Right renal pelvis (tissue), 4 donors: ENCODE measurements around the gene ZGPAT. TPM values are rescaled to one million over a fixed set of nuclear protein-coding genes. Genes with fewer than 3 reads are reported as not detected.
"Not testable (repeated sequence)": the region's sequence is repeated elsewhere in the genome, so short reads cannot be mapped to it uniquely, and the experiment has no call there.

ENCODE experiments used
- DNase-seq, 4 donors: peaks; one replicate each; pipeline ENCODE4 v3.0.0-alpha.2; 2013; ENCODE audit warnings: low read depth in 4 of 4, low spot score in 3 of 4, missing footprints in 1 of 4
- polyA plus RNA-seq, 4 donors: library from polyadenylated mRNA; unstranded; fragments of 120-200 nt; gene quantifications; one replicate each; pipeline ENCODE4 v1.2.1, GENCODE V29; 2013; ENCODE audit not compliant: insufficient read length in 4 of 4

The ZGPAT gene
- polyA plus RNA-seq, 4 donors = 15.2 to 24.6 (median 18.0) TPM

DNA sequence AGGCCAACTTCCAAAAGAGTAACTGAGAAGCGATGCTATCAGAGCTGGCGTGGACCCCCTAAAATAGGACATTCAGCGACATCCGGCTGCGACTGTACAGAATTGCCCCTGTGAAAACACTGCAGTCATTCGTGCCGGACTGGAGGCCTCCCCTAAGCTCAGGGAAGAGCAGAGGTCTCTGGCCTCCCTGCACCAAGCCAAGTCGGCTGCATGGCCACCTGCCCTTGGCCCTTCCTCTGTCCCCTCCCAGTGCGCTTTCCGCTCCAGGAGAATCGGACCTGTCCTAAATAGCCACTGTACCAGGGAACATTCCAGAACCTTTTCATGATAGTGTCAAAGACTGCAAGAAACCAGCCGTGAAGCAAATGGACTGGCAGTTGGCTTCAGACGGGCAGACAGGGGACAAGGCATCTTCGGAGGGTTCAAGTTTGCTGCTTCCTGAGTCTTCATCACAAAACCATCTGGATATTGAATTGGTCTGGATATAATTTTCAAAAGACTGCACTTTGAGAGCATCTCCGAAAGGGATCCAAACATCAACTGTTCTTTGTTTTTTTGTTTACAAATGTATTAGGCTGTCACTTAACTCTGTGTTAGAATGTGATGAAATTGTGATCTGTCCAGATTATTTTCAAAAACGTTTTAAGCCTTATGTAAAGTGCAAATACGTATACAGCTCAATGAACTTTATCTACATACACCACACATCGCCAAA, 48.3 kb downstream of the ZGPAT start:
- DNase-seq = no peak

DNA sequence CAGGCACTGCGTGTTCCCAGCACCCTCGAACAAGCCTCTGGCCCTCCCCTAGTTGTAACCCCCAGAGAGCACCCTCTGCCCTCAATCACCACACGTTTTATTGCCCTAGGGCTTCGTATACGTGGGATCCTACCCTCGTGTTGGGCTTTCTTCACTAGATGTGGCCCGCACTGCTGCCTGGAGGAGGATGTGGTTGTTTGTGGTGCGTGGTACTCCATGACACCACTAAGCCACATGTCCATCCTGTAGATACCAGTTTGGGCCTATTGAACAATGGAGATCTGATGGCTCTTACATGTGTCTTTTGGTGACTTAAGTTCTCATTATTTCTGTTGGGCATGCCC, 48.8 kb downstream of the ZGPAT start:
- no peak for DNase-seq

DNA sequence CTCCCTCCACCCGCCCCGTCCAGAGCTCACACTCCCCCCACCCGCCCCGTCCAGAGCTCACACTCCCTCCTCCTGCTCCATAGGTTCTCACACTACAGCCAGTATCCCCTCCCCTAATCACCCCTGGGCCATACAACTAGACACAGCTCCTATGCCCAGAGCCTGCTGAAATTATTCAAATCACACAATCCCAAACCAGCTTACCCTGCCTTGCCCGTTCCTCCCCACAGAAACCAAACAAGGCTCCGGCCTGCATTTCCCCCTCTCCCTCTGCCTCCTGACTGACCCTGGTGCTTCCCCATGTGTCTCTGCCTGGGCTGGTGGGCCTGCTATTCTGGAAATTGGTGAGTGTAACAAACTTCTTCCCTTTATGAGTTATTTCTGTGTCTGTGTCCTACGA, 50.3 kb downstream of the ZGPAT start:
- DNase-seq = no peak

DNA sequence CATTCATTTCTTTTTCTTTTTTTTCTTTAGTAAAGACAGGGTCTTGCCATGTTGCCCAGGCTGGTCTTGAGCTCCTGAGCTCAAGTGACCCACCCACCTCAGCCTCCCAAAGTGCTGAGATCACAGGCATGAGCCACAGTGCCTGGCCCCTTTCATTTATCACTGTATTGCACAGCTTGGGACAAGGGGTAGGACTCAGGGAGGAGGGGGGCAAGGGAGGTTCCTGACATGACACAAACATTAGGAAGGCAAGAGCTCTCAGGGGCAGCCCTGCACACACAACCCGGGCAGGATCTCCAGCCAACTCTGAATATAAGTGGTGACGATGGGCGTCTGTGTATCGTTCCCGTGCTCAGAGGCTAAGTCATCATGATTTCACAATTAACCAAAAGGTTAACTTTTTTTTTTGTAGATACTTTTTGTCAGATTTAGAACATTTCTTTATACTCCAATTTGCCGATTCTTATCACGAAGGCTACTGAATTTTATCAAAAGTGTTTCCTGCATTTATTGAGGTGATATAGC, 51.6 kb downstream of the ZGPAT start:
- no peak for DNase-seq

DNA sequence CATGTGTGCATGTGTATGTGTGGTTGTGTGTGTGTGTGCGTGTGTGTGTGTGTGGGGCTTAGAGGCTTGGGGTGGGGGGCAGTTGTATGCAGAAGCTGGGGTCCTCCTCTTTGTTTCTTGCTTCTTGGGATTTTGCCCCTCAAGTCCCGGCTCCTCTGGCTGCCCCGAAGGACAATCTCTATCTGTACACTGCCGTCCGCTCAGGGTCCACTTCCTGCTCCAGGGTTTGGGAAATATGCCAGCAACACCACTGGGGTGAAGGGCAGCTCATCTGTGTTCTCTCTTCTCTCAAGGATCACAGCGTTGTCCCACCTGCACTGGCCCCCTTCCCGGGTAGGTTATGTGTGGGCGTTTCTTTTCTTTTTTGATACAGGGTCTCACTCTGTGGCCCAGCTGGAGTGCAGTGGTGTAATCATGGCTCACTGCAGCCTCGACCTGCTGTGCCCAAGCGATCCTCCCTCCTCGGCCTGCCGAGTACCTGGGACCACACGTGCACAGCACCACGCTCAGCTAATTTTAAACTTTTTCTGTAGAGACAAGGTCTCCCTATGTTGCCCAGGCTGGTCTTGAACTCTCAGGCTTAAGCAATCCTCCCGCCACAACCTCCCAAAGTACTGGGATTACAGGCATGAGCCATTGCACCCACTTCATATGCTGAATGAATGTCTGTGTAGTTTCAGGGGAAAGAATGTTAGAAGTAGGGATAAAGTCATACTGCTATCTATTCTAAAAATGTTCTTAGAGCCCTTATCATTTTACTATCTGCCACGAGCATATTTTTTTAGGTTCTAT, 57.4 kb downstream of the ZGPAT start:
- no peak for DNase-seq

DNA sequence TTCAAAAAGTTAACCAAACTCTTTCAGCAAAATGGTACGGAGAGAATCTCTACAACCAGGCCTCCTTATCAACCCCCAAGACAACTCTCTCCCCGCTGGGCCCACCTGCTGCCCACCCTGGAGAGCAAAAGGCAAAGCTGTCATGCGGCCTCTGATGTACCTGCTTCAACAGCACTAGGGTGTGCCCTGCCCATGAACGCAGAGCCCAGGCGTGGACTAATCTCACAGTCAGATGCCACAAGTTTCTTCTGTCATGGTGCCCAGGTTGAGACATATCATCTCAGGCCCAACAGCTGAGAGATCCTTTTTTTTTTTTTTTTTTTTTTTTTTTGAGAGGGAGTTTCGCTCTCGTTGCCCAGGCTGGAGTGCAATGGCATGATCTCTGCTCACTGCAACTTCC, 58.1 kb downstream of the ZGPAT start:
- DNase-seq = no peak

DNA sequence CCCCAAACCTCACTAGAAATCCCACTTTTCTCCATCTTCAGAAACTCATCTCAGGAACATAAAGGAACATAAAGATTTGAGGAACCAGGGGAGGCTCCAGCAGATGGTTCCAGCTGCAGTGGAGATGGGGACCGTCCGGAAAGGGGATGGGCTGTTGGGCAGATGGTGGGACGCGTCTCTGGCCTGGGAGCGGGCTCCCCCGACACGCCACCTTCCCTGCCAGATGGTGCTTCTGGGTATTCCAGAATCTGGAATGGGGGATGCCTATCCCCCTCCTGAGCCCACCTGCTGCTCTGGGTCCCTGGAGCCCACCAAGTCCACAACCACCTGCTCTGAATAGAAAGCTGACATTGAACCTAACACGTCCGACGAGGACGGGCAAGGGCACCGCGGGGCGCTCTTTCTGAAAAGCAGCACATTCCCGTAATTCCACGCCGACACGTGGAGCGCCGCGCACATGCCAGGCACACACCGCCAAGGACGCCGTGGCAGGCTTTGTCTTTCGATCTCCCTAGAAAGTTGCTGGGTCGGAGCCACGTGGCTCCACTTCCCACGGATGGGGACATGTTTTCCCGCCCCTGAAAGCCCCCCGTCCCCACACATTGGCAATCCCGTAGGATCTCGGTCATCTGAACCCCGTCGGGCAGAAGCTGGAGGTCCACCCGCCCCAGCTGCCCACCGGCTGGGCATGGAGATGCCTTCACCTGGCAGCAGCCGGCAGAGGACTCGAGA, 59.0 kb downstream of the ZGPAT start:
- no peak for DNase-seq

DNA sequence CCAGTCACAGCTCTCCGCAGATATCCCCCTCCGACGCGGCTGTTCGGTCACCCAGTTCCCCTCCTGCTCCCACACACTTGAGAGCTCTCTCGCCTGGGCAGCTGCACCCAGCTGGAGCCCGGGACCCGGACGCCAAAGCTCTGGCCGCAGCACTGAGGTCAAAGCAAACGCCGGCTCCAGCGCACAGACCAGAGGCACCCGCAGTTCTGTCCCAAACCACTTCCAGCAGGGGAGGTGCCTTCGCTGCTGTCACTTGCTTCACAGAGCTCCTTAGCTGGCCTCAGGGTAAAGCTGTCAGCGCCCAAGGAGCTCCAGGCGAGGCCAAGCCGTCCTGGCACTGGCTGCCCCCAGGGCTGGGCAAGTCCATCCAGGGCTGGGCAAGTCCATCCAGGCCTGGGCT, 59.6 kb downstream of the ZGPAT start:
- DNase-seq = no peak

DNA sequence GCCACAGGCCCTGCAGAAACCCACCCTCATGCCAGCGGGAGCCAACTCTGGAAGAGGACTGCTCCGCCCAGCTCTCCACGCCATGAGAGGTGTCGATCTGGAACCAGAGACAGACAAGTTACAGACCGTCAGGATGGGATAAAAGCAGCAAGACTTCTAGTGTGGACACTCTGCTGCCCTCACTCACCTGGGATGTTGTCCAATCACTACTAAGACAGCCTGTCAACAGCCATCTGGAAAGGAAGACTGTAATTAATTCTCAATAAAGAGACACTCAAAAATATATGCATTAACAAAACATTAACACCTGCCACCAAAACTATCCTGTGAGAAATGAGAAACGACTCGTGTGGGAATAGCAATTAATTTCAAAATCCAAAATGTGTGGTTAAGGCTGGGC, 60.0 kb downstream of the ZGPAT start:
- DNase-seq = no peak

DNA sequence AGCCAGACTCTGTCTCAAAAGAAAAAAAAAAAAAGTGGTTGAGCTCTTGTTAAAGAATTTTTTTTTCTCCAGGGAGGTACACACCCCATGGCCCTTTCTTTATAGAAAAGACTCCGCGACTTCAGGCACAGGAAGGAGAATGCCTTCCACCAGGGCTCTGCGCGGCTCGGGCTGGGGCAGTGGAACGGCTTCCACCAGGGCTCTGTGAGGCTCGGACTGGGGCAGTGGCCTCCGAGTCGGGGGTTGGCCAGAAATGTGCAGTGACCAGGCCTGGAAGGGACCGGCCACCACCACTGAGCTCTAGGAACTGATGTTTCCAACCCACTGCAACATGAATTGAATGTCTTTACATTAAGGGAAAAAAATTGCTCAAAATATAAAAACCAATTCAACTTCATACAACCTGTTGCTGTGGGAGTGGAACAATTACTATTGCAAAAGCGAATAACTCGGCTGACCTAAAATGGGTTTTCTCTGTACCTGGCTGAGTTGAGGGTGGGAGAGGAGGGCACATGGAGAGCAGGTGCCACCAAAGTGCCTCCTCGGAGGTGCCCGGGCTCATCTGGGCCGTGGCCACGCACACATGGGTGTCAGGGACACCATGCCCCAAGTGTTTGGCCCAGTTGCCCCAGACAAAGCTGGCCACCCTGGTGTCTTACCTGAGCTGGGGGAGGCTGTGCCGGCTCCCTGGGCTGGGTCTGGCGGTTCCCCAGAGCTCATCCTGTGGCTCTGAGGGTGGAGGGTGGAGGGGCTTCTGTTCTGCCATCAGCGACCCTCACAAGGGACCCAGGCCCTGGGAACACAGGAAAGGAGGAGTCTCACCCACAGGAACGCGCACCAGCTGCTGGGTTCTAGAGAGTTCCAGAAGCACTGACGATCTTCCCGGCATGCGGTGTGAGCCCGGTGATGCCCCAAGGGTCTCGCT, 61.0 kb downstream of the ZGPAT start:
- DNase-seq = no peak

DNA sequence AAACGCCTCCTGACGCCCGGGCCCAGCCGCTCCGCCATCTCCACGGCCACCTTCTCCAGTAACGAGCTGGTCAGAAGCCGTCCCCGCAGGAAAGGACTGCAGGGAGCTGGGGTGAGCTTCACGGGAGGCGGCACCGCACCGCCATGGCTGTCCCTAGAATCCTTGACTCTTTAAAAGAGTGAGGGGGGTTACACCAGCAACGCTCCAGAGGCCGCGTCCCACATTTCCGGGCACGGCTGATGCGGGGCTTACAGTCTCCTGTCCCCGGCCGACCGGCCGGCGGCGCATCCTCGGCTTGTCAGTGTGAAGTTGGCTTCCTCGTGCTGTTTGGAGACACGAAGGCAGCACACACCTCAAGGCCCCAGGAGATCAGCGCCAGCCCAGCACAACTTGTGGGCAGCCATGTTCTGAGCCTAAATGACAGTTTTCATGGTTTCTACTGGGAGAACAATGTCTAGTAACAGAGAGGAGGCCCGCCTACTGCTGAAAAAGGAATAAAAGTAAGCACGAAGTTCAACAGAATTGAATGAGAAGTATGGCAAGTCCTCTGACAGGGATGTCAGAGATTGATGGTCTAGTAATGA, 62.1 kb downstream of the ZGPAT start:
- no peak for DNase-seq

DNA sequence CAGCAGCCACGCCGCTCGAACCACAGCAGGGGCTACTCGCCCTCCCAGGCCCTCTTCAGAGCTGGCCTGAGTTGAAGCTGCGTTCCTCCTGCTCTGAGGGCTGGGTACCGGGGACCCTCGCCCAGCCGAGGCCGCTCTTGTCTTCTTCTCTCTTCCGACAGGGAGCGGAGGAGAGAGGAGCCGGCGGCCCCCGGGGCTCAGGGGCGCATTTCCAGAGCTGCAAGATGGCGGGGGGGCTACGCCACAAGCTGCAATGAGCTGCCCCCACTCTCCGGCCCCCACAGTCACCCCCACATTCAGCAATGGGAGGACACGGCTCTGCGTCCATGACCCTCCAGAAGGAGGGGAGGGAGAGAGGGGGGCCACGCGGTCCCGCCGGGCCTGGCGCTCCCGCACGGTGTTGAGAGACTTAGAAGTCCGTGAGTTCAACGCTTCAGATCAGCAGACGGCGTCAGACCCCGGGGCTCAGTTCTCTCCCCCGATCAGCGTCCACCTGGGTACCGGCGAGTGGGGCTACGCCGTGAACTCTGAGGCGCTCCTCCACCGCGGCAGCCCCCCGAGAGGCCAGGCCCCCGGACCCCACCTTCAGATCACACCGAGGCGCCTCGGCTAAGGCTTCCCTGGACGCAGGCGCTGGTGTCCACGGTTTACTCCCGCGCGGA, 63.3 kb downstream of the ZGPAT start:
- DNase-seq = no peak

DNA sequence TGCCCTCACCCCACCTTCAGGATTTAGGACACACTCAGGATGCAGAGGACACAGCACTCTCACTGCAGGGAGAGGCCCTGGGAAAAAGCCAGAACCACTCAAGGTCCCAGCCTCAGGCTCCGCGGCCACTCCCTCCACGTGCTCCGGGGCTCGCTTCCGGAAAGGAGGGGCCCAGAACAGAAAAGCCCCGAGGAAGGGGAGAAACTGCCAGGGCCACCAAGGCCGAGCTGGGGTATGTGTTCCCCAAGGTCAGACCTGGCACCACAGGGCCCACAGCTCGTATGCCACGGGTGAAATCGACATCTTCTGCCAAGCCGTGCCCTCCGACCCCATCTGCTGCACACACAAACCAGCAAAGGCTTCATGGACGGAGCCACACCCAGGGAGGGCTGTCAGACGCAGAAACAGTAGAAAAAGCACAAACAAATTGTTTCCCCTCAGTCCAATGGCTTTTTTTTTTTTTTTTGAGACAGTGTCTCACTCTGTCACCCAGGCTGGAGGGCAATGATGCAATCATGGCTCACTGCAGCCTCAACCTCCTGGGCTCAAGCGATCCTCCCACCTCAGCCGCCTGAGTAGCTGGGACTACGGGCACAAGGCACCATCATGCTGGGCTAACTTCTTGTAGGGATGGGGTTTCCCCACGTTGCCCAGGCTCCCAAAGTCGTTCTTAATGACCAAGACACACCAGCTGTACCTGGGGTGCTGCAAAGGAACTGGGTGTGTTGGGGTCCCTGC, 65.1 kb downstream of the ZGPAT start:
- no peak for DNase-seq

DNA sequence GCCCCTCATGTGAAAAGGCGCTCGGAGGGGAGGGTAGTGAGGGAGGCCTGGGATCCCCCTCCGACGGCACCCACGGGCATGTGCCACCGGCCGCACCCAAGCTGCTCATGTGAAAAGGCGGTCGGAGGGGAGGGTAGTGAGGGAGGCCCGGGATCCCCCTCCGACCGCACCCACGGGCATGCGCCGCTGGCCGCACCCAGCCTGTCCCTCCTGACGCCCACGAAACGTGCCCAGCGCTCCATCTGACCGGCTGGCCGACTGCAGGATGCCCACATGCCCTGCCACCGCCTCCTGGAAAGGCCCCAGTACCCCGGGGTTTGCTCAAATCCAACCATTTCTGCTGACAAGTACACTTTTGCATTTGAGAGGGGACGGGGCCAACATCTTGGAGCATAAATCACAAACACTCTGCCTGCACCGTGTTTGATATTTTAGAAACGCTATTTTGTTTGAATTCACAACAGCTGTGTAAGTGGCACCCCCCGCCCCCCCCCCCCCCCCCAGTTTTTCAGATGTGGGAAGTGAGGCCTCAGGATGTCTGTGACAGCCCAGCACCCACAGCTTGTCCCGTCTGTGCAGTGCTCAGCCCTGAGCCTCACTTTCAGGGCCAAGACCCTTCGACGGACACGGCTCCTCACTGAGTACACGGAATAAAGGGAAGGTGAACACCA, 65.9 kb downstream of the ZGPAT start:
- DNase-seq = no peak

DNA sequence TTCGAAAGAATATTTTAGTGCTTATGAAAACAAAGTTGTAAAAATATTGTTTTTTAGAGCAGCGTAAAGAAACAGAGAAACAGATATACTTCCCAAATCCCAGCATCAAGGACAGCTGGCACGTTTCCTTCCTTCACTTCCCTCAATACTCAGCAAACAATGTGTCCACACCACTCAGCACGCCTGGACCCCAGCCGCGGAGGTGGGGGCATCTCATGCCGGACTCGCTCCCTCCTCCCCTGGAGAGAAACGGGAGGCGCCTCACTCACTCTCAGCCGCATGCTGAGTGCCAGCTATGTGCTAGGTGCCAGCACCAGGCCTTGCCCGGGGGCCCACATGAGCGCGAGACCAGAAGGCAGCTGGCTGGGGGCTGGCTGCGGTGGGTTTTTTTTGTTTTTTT, 66.5 kb downstream of the ZGPAT start:
- DNase-seq = no peak

DNA sequence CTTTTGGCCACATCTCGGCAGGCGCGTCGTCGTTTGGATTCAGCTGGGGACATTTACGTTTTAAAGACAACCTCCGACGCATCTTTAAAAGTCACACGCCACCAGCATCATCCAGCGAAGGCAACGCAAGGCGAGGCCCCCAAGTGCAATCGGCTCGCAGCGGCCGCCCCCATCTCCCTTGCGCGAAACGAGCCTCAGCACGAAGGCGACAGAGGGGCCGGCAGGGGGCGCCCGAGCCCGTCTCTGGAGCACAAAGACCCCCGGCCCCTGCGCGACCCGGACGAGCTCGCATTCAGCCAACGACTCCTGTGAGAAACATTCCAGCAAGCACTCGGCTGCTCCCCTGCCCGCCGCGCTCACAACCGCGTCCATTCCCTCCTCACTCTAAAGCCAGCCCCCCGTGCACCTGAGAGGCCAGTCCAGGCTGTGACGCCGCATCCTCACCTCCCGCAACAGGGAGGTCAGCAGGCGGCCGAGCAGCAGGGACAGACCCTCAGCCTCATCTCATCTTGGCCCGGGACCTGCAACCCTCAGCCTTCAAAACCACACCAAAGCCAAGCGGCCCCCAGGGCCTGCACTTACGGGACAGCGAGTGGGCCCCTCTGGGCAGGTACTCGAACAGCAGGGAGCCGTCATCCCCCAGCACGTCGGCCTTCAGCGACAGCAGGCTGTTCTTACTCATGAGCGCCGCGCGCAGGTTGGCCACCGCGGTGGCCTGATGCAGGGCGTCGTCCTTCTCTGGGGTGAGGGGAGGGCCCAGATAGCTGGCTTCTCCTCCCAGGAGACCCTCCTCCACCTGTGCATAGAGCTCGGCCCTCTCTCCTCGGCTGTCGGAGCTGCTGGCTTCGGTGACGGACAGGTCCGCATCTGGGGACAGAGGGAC, 67.5 kb downstream of the ZGPAT start:
- DNase-seq = peak; percentile 69 to 78 (median 74)

DNA sequence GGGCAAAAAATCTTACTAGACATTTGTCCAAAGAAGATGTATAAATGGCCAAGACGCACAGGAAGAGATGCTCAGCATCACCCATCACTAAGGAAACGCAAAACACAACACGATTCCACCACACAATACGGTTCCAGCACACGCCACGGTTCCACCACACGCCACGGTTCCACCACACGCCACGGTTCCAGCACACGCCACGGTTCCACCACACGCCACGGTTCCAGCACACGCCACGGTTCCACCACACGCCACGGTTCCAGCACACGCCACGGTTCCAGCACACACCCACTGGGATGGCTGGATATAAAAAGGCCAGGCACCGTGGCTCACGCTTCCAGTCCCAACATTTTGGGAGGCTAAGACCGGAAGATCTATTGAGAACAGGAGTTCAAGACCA, 69.0 kb downstream of the ZGPAT start:
- not testable (repeated sequence) for DNase-seq
